H1 (cell line): ENCODE measurements around the gene ABCA13. TPM values are rescaled to one million over a fixed set of nuclear protein-coding genes. Genes with fewer than 3 reads are reported as not detected.

Experiments
- CTCF ChIA-PET: fragments of 300-600 bp; sonication (Branson Sonifier 250); formaldehyde crosslinking; loops from one replicate; lab custom pipeline; 2021; ENCODE audit not compliant: partially characterized antibody; lab: Charles Lee
- POLR2A ChIA-PET: fragments of 300-600 bp; sonication (Branson Sonifier 250); formaldehyde crosslinking; loops from one replicate; lab custom pipeline; 2021; ENCODE audit warnings: inconsistent platforms; ENCODE audit not compliant: partially characterized antibody; lab: Charles Lee
- DNase-seq, 2 experiments: peaks; one replicate each; pipeline versions ENCODE4 v3.0.0 to v3.0.0-alpha.2; 2010 to 2022; ENCODE audit warnings: low spot score in 2 of 2, low read depth in 1 of 2, mixed read lengths in 1 of 2
- FAIRE-seq: peaks from 2 replicates; lab custom pipeline; 2011; peaks lifted over from hg19 to GRCh38; lab: Jason Lieb, UNC
- H2AFZ ChIP-seq: 2 replicates; pipeline ENCODE4 v1.8.1; 2012; ENCODE audit warnings: low read length, inconsistent platforms
- H2AK5ac ChIP-seq: 2 replicates; pipeline ENCODE4 v1.6.1; 2013; ENCODE audit warnings: low read depth, low read length
- H2BK120ac ChIP-seq: replicated peaks from 2 replicates; pipeline ENCODE3; 2013; ENCODE audit warnings: low read depth, low read length, inconsistent platforms
- H2BK12ac ChIP-seq: 2 replicates; pipeline ENCODE4 v1.6.1; 2013; ENCODE audit warnings: low read depth, low read length
- H2BK15ac ChIP-seq: 2 replicates; pipeline ENCODE4 v1.6.1; 2013; ENCODE audit warnings: low read length
- H2BK20ac ChIP-seq: 2 replicates; pipeline ENCODE4 v1.6.1; 2013; ENCODE audit warnings: low read length
- H2BK5ac ChIP-seq: 2 replicates; pipeline ENCODE4 v1.6.1; 2013; ENCODE audit warnings: low read depth, low read length
- H3K14ac ChIP-seq: 2 replicates; pipeline ENCODE4 v1.6.1; 2013; ENCODE audit warnings: inconsistent platforms; ENCODE audit not compliant: insufficient read length
- H3K18ac ChIP-seq: 2 replicates; pipeline ENCODE4 v1.6.1; 2013; ENCODE audit warnings: low read length; ENCODE audit errors: extremely low read depth
- H3K23ac ChIP-seq: 2 replicates; pipeline ENCODE4 v1.6.1; 2013; ENCODE audit warnings: inconsistent platforms; ENCODE audit not compliant: insufficient read length
- H3K23me2 ChIP-seq: 2 replicates; pipeline ENCODE4 v1.6.1; 2013; ENCODE audit warnings: low read depth, low read length
- H3K27ac ChIP-seq: 2 replicates; pipeline ENCODE4 v1.6.1; 2011; ENCODE audit warnings: low read depth, low read length, inconsistent platforms
- H3K27me3 ChIP-seq, 4 experiments: replicated peaks in 1 of 4; 1 replicate in 1 of 4; 2 replicates in 3 of 4; pipeline versions ENCODE4 v1.6.1 to v1.8.1; 2011 to 2013; ENCODE audit warnings: low read length in 3 of 4, mild to moderate bottlenecking in 3 of 4, inconsistent platforms in 2 of 4, mixed read lengths in 2 of 4, moderate library complexity in 1 of 4; ENCODE audit not compliant: control insufficient read depth in 3 of 4, insufficient read depth in 3 of 4; ENCODE audit errors: extremely low read depth in 1 of 4
- H3K36me3 ChIP-seq, 4 experiments: 2 replicates each; pipeline versions ENCODE4 v1.6.1 to v1.8.1; 2011 to 2013; ENCODE audit warnings: mild to moderate bottlenecking in 4 of 4, low read length in 3 of 4, moderate library complexity in 2 of 4, control low read depth in 1 of 4, inconsistent platforms in 1 of 4; ENCODE audit not compliant: insufficient read depth in 4 of 4, control insufficient read depth in 2 of 4
- H3K4ac ChIP-seq: replicated peaks from 2 replicates; pipeline ENCODE3; 2013; ENCODE audit warnings: low read length, low read depth, mixed read lengths, inconsistent platforms; ENCODE audit not compliant: insufficient read length
- H3K4me1 ChIP-seq, 4 experiments: replicated peaks in 1 of 4; 1 replicate in 1 of 4; 2 replicates in 3 of 4; pipeline versions ENCODE4 v1.6.1 to v1.8.1; 2011 to 2013; ENCODE audit warnings: low read length in 3 of 4, inconsistent platforms in 2 of 4, mixed read lengths in 1 of 4; ENCODE audit not compliant: insufficient read depth in 4 of 4, control insufficient read depth in 3 of 4
- H3K4me2 ChIP-seq, 2 experiments: 2 replicates each; pipeline versions ENCODE4 v1.6.1 to v1.8.1; 2011 to 2013; ENCODE audit warnings: low read depth in 2 of 2, low read length in 2 of 2, control low read depth in 1 of 2, inconsistent platforms in 1 of 2, mild to moderate bottlenecking in 1 of 2; ENCODE audit not compliant: insufficient read depth in 1 of 2
- H3K4me3 ChIP-seq, 4 experiments: fragments of 200-600, 300-600 bp in 1 of 4; sonication (generic), shearing (Covaris generic), sonication (Bioruptor Twin) in 1 of 4; 2 replicates each; pipeline versions ENCODE4 v1.5.1 to v1.8.1; 2011 to 2016; ENCODE audit warnings: low read length in 4 of 4, low read depth in 3 of 4, control low read depth in 2 of 4, inconsistent platforms in 2 of 4, mild to moderate bottlenecking in 2 of 4, mixed read lengths in 1 of 4, moderate library complexity in 1 of 4; ENCODE audit not compliant: insufficient read depth in 2 of 4; ENCODE audit errors: extremely low read depth in 1 of 4
- H3K56ac ChIP-seq: replicated peaks from 2 replicates; pipeline ENCODE3; 2013; ENCODE audit warnings: low read depth, mild to moderate bottlenecking, mixed read lengths, low read length, inconsistent platforms; ENCODE audit not compliant: insufficient read length
- H3K79me1 ChIP-seq: 2 replicates; pipeline ENCODE4 v1.6.1; 2013; ENCODE audit warnings: low read depth, low read length, control low read depth
- H3K79me2 ChIP-seq, 2 experiments: 2 replicates each; pipeline versions ENCODE4 v1.6.1 to v1.8.1; 2012 to 2013; ENCODE audit warnings: low read length in 2 of 2, mild to moderate bottlenecking in 2 of 2, inconsistent platforms in 1 of 2; ENCODE audit not compliant: insufficient read depth in 2 of 2, control insufficient read depth in 1 of 2
- H3K9ac ChIP-seq, 4 experiments: replicated peaks in 1 of 4; 1 replicate in 1 of 4; 2 replicates in 3 of 4; pipeline versions ENCODE4 v1.6.1 to v1.8.1; 2011 to 2013; ENCODE audit warnings: low read depth in 3 of 4, low read length in 3 of 4, control low read depth in 2 of 4, mild to moderate bottlenecking in 2 of 4, moderate library complexity in 2 of 4, inconsistent platforms in 1 of 4; ENCODE audit errors: extremely low read depth in 1 of 4
- H3K9me3 ChIP-seq, 2 experiments: 2 replicates each; pipeline versions ENCODE4 v1.6.1 to v1.8.1; 2012 to 2013; ENCODE audit warnings: mild to moderate bottlenecking in 2 of 2, moderate library complexity in 2 of 2, control low read depth in 1 of 2, inconsistent platforms in 1 of 2, low read depth in 1 of 2, low read length in 1 of 2, mixed read lengths in 1 of 2; ENCODE audit not compliant: insufficient read depth in 2 of 2
- H4K20me1 ChIP-seq, 2 experiments: replicated peaks in 1 of 2; 2 replicates each; pipeline versions ENCODE3 to v1.8.1; 2011 to 2013; ENCODE audit warnings: inconsistent platforms in 2 of 2, low read length in 2 of 2, mild to moderate bottlenecking in 1 of 2; ENCODE audit not compliant: insufficient read depth in 2 of 2, control insufficient read depth in 1 of 2
- H4K5ac ChIP-seq: 2 replicates; pipeline ENCODE4 v1.6.1; 2013; ENCODE audit warnings: low read length, low read depth, mixed read lengths, inconsistent platforms; ENCODE audit not compliant: insufficient read length
- H4K8ac ChIP-seq: 2 replicates; pipeline ENCODE4 v1.8.0; 2013; ENCODE audit warnings: mild to moderate bottlenecking, moderate library complexity, low read length, inconsistent platforms; ENCODE audit not compliant: insufficient read depth; ENCODE audit errors: extremely low read depth
- H4K91ac ChIP-seq: replicated peaks from 2 replicates; pipeline ENCODE3; 2013; ENCODE audit warnings: low read length, mixed read lengths, inconsistent platforms; ENCODE audit not compliant: insufficient read length
- ATF3 ChIP-seq: IDR thresholded peaks from 2 replicates; pipeline ENCODE4 v1.6.1; 2011; ENCODE audit warnings: low read depth, mild to moderate bottlenecking, low read length; ENCODE audit not compliant: insufficient read depth
- YY1 ChIP-seq: IDR thresholded peaks from 2 replicates; pipeline ENCODE4 v1.6.1; 2011; ENCODE audit warnings: low read depth, mild to moderate bottlenecking, low read length
- WGBS, 2 experiments: shearing (Covaris generic) in 1 of 2; methylation state at CpG; one replicate each; pipeline versions ENCODE4 v1.1.6 to v1.1.7; 2013 to 2015; ENCODE audit warnings: low lambda C conversion rate in 2 of 2, mixed read lengths in 2 of 2, inconsistent platforms in 1 of 2, low coverage in 1 of 2, missing lambda C conversion rate in 1 of 2; ENCODE audit not compliant: insufficient replicate concordance in 2 of 2, insufficient coverage in 1 of 2, insufficient read length in 1 of 2; ENCODE audit errors: extremely low coverage in 1 of 2, missing lambda C conversion rate in 1 of 2; 5-methylcytosine and 5-hydroxymethylcytosine counted together
- polyA plus RNA-seq, 7 experiments: library from polyadenylated mRNA; depleted of rRNA in 3 of 7; stranded (reverse) in 5 of 7; unstranded in 2 of 7; fragments of >200 nt in 5 of 7; fragments of 200-250 nt in 2 of 7; gene quantifications; 1 replicate in 5 of 7; 2 replicates in 1 of 7; 4 replicates in 1 of 7; pipeline versions ENCODE4 v1.2.1 to v1.2.3, GENCODE V29; 2011 to 2013; ENCODE audit warnings: missing spikeins in 2 of 7, mixed read lengths in 2 of 7
- total RNA-seq: library from RNA; stranded (reverse); fragmentation: NEBNext Ultra II Directional; extraction: Animal tissue kit (Norgen Biotek cat#: 25700); gene quantifications from 2 replicates; pipeline ENCODE4 v1.2.1, GENCODE V29; 2021

Gene ABCA13
- total and polyA plus RNA-seq, 2 of the 8 experiments (the other 6 are each of a cell fraction or from before 2014, with no cell fraction given), result 0.07 to 0.09 TPM

GRCh38 chr7:48176356-48176893 lies 5.2 kb downstream of the ABCA13 start:
- no peak overlapping the region for H3K27ac ChIP-seq
- H3K4ac ChIP-seq, result no peak overlapping the region
- H2BK5ac ChIP-seq, result no peak overlapping the region
- H4K91ac ChIP-seq, result no peak overlapping the region
- no peak overlapping the region for H4K5ac ChIP-seq
- WGBS, 2 experiments, result 96% methylated on average over 2 of the region's 2 CpGs; no CpG with 5 or more reads in 1 of the 2 experiments
- no peaks in the 10 kb centered on the region for H3K36me3 ChIP-seq
- H3K14ac ChIP-seq, result no peak overlapping the region
- no peak overlapping the region for H3K23ac ChIP-seq
- H2BK120ac ChIP-seq, result no peak overlapping the region
- no peak overlapping the region for H2BK20ac ChIP-seq
- no peaks in the 10 kb centered on the region for H4K20me1 ChIP-seq
- FAIRE-seq (no peak), DNase-seq (no peak)
- no peak overlapping the region for H2AFZ ChIP-seq
- H3K4me2 ChIP-seq, result no peak overlapping the region
- no peak overlapping the region for H3K4me3 ChIP-seq
- POLR2A ChIA-PET, result no interaction called here
- no peaks in the 10 kb centered on the region for H3K79me2 ChIP-seq
- H3K56ac ChIP-seq, result no peak overlapping the region
- no peak overlapping the region for H2AK5ac ChIP-seq
- H2BK15ac ChIP-seq, result no peak overlapping the region
- no peak overlapping the region for H4K8ac ChIP-seq
- no peak overlapping the region for H3K9ac ChIP-seq
- no peaks in the 10 kb centered on the region for H3K79me1 ChIP-seq
- no peak for TF ChIP-seq YY1
- no peak for TF ChIP-seq ATF3
- TF ChIP-seq, all 59 proteins: peak for 0
- Histone ChIP-seq H3K23me2 (no peaks in the 10 kb centered on the region), H3K4me1 (peaks cover 0 to 17% (median 5%) of the 10 kb centered on the region in 4 experiments; a peak in 4 of 7 replicates), H2BK12ac (no peak overlapping the region), H3K18ac (no peak overlapping the region), H3K9me3 (no peaks in the 10 kb centered on the region), H3K27me3 (peaks cover 0 to 5% (median 2%) of the 10 kb centered on the region in 4 experiments; a peak in 1 of 7 replicates)
- CTCF ChIA-PET, result interaction anchor here (1.0 to 1.8 kb wide), 5 partner anchors 8 to 123 kb away, joined by 3 to 5 read pairs (median 3); no protein-coding TSS in a partner anchor
